ENCODE data around the gene FER.
"Not testable (repeated sequence)": the region's sequence is repeated elsewhere in the genome, so short reads cannot be mapped to it uniquely, and the experiment has no call there.

The FER gene

DNA sequence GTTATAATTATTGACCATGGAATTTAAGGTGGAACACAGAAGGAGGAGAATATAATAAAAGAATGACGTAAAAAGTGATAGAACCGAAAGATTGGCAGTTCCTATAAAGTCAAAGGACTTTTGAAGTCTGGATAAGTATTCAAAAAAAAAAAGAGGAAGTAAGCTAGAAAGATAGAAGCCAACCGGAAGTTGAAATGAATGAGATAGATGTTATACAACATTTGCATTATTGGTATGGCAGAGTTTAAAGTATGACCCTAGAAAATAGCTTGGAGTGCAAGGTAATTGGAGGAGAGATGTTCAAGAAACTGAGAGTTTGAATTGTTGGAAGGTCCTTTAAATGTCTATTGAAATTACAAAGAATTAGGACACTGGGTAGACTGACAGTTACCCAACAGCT is 293.6 kb downstream of the FER start:
- no peaks in the 10 kb centered on the region for H3K27me3 ChIP-seq (ENCODE audit: control insufficient read depth in 1 of 2, insufficient read depth in 1 of 2, low read length in 2 of 2)

DNA sequence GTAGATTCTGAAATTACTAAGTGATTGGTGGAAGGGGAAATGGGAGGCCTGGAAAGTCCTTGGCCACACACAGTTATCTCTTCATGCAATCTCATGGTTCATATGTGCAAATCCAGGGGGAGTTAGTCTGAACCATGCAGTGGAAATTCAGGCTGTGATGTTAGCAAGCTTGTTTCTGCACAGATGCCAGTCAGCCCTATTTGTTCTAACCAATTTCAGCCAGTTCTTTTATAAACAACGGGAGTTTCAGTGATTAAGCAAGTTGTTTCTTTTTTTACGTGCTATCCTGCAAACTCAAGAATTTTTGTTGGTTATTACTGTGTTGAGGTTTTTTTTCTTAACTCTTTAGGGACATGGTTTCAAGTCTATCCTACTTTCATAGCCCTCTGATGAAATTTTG is 298.0 kb downstream of the FER start:
- no peak overlapping the region for H2AK5ac ChIP-seq (ENCODE audit: low read length, severe bottlenecking)
- no peaks in the 10 kb centered on the region for H3K27me3 ChIP-seq (ENCODE audit: control insufficient read depth in 1 of 2, insufficient read depth in 1 of 2, low read length in 2 of 2)
- H3K9ac ChIP-seq (ENCODE audit: low read length): no peak overlapping the region
- no peak overlapping the region for H3K14ac ChIP-seq (ENCODE audit: low read length in 2 of 2)
- no peaks in the 10 kb centered on the region for H3K79me1 ChIP-seq (replicated peaks; ENCODE audit: low read length, poor library complexity, severe bottlenecking)
- H4K8ac ChIP-seq (ENCODE audit: low read length): no peak overlapping the region
- no peak overlapping the region for H4K91ac ChIP-seq (ENCODE audit: low read length)
- no peaks in the 10 kb centered on the region for H3K4me1 ChIP-seq (ENCODE audit: control insufficient read depth, insufficient read depth, low read depth, low read length)
- no peak overlapping the region for H3K4ac ChIP-seq (ENCODE audit: low read depth in 1 of 2, low read length in 2 of 2)
- WGBS: no CpG with 5 or more reads among the region's 2 CpGs
- no peak overlapping the region for H2BK120ac ChIP-seq (ENCODE audit: low read depth, low read length)
- no peak overlapping the region for H2AFZ ChIP-seq (ENCODE audit: low read depth, low read length)
- no peak overlapping the region for H3K27ac ChIP-seq (ENCODE audit: low read length, poor library complexity, severe bottlenecking)
- DNase-seq: peak; percentile 58
- no peak overlapping the region for H3K4me3 ChIP-seq (ENCODE audit: insufficient read depth in 1 of 2, low read depth in 1 of 2, low read length in 2 of 2)
- no peak overlapping the region for H2BK15ac ChIP-seq (ENCODE audit: low read depth, poor library complexity, severe bottlenecking)
- H2BK12ac ChIP-seq (ENCODE audit: low read length in 2 of 2): no peak overlapping the region
- H3K4me2 ChIP-seq (ENCODE audit: low read length, poor library complexity, severe bottlenecking): no peak overlapping the region
- H3K18ac ChIP-seq (ENCODE audit: low read depth in 1 of 2, low read length in 2 of 2): no peak overlapping the region
- H3K36me3 ChIP-seq (ENCODE audit: control insufficient read depth in 1 of 2, insufficient read depth in 2 of 2, low read depth in 1 of 2, low read length in 2 of 2): peaks cover 0 to 15% of the 10 kb centered on the region in 2 experiments
- no peak overlapping the region for H3K23ac ChIP-seq (ENCODE audit: low read length in 2 of 2)
- H3K9me3 ChIP-seq (ENCODE audit: control insufficient read depth, low read length): no peaks in the 10 kb centered on the region
- no peak overlapping the region for H2BK5ac ChIP-seq (ENCODE audit: low read depth, low read length, poor library complexity, severe bottlenecking)

More for the DNA sequence above, 293.6 kb downstream of the FER start:
- H3K79me1 ChIP-seq (replicated peaks; ENCODE audit: low read length, poor library complexity, severe bottlenecking): peaks cover 2% of the 10 kb centered on the region
- no peak overlapping the region for H3K4ac ChIP-seq (ENCODE audit: low read depth in 1 of 2, low read length in 2 of 2)
- H3K4me1 ChIP-seq (ENCODE audit: control insufficient read depth, insufficient read depth, low read depth, low read length): no peaks in the 10 kb centered on the region
- H2BK5ac ChIP-seq (ENCODE audit: low read depth, low read length, poor library complexity, severe bottlenecking): no peak overlapping the region
- H3K18ac ChIP-seq (ENCODE audit: low read depth in 1 of 2, low read length in 2 of 2): no peak overlapping the region
- 95% methylated on average over 3 of the region's 3 CpGs for WGBS
- H2AFZ ChIP-seq (ENCODE audit: low read depth, low read length): no peak overlapping the region
- H3K36me3 ChIP-seq (ENCODE audit: control insufficient read depth in 1 of 2, insufficient read depth in 2 of 2, low read depth in 1 of 2, low read length in 2 of 2): peaks cover 0 to 6% of the 10 kb centered on the region in 2 experiments
- no peak overlapping the region for H3K14ac ChIP-seq (ENCODE audit: low read length in 2 of 2)
- no peak overlapping the region for H4K91ac ChIP-seq (ENCODE audit: low read length)
- no peak overlapping the region for H3K4me3 ChIP-seq (ENCODE audit: insufficient read depth in 1 of 2, low read depth in 1 of 2, low read length in 2 of 2)
- no peak overlapping the region for H2AK5ac ChIP-seq (ENCODE audit: low read length, severe bottlenecking)
- no peak overlapping the region for H4K8ac ChIP-seq (ENCODE audit: low read length)
- no peak overlapping the region for H3K27ac ChIP-seq (ENCODE audit: low read length, poor library complexity, severe bottlenecking)
- no peak overlapping the region for H3K4me2 ChIP-seq (ENCODE audit: low read length, poor library complexity, severe bottlenecking)
- DNase-seq: no peak
- H3K9me3 ChIP-seq (ENCODE audit: control insufficient read depth, low read length): no peaks in the 10 kb centered on the region
- no peak overlapping the region for H2BK12ac ChIP-seq (ENCODE audit: low read length in 2 of 2)
- no peak overlapping the region for H2BK15ac ChIP-seq (ENCODE audit: low read depth, poor library complexity, severe bottlenecking)
- H3K23ac ChIP-seq (ENCODE audit: low read length in 2 of 2): no peak overlapping the region
- H2BK120ac ChIP-seq (ENCODE audit: low read depth, low read length): no peak overlapping the region
- no peak overlapping the region for H3K9ac ChIP-seq (ENCODE audit: low read length)

DNA sequence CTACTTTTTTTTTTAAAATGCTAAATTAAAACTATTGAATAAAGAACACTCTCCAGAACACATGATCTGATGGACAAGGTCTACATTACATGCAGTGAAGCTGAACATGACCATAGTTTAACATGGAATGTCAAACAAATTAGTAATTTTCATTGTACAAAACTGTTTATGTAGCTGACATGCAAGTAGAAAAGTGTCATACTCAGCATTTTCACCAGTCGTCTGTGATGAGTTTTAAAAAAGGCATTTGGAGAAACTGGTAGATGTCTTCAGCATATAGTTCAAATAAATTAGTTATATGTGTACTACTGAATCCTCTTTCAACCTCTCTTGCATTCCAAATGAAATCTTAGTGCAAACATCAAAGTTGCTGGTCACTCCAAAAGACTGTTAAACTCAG is 301.9 kb downstream of the FER start:
- Histone ChIP-seq H2AK5ac (ENCODE audit: low read length, severe bottlenecking) (no peak overlapping the region), H2BK120ac (ENCODE audit: low read depth, low read length) (no peak overlapping the region), H3K9ac (ENCODE audit: low read length) (no peak overlapping the region), H3K4me2 (ENCODE audit: low read length, poor library complexity, severe bottlenecking) (no peak overlapping the region), H3K4me3 (ENCODE audit: insufficient read depth in 1 of 2, low read depth in 1 of 2, low read length in 2 of 2) (no peak overlapping the region), H2BK15ac (ENCODE audit: low read depth, poor library complexity, severe bottlenecking) (no peak overlapping the region), H3K14ac (ENCODE audit: low read length in 2 of 2) (no peak overlapping the region), H4K91ac (ENCODE audit: low read length) (no peak overlapping the region), H4K8ac (ENCODE audit: low read length) (no peak overlapping the region), H3K23ac (ENCODE audit: low read length in 2 of 2) (no peak overlapping the region), H3K4me1 (ENCODE audit: control insufficient read depth, insufficient read depth, low read depth, low read length) (no peaks in the 10 kb centered on the region), H3K36me3 (ENCODE audit: control insufficient read depth in 1 of 2, insufficient read depth in 2 of 2, low read depth in 1 of 2, low read length in 2 of 2) (peaks cover 7 to 28% of the 10 kb centered on the region in 2 experiments), H3K4ac (ENCODE audit: low read depth in 1 of 2, low read length in 2 of 2) (no peak overlapping the region), H2AFZ (ENCODE audit: low read depth, low read length) (no peak overlapping the region), H3K79me1 (replicated peaks; ENCODE audit: low read length, poor library complexity, severe bottlenecking) (no peaks in the 10 kb centered on the region), H3K27ac (ENCODE audit: low read length, poor library complexity, severe bottlenecking) (no peak overlapping the region), H3K9me3 (ENCODE audit: control insufficient read depth, low read length) (peaks cover 2% of the 10 kb centered on the region), H3K18ac (ENCODE audit: low read depth in 1 of 2, low read length in 2 of 2) (no peak overlapping the region), H2BK12ac (ENCODE audit: low read length in 2 of 2) (no peak overlapping the region), H2BK5ac (ENCODE audit: low read depth, low read length, poor library complexity, severe bottlenecking) (no peak overlapping the region), H3K27me3 (ENCODE audit: control insufficient read depth in 1 of 2, insufficient read depth in 1 of 2, low read length in 2 of 2) (no peaks in the 10 kb centered on the region)
- WGBS: 43% methylated on average over 1 of the region's 1 CpG
- peak; percentile 27 for DNase-seq

DNA sequence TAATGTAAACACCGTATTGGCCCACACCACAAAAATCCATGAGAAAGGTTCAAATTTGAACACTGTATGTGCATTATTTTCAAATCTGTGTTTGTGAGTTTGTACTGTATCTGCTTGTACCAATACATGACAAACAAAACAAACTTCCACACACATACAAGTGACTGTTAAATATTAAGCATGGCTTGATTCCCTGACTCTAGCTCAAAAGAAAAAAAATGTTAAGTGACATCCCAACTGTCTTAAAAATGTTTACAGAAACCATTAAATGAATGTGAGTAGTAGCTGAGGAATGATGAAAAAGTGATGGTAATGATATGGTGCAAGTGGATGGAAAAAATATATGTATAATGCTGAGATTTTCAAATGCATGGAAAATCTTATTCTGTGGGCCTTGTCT is 302.6 kb downstream of the FER start:
- H2BK15ac ChIP-seq (ENCODE audit: low read depth, poor library complexity, severe bottlenecking): not testable (repeated sequence)

More for the DNA sequence above, 302.6 kb downstream of the FER start:
- not testable (repeated sequence) for H3K4me1 ChIP-seq (ENCODE audit: control insufficient read depth, insufficient read depth, low read depth, low read length); H3K27ac ChIP-seq (ENCODE audit: low read length, poor library complexity, severe bottlenecking); H3K9ac ChIP-seq (ENCODE audit: low read length); H3K23ac ChIP-seq (ENCODE audit: low read length in 2 of 2); H3K18ac ChIP-seq (ENCODE audit: low read depth in 1 of 2, low read length in 2 of 2); H3K9me3 ChIP-seq (ENCODE audit: control insufficient read depth, low read length); H4K8ac ChIP-seq (ENCODE audit: low read length); H3K27me3 ChIP-seq (ENCODE audit: control insufficient read depth in 1 of 2, insufficient read depth in 1 of 2, low read length in 2 of 2); H4K91ac ChIP-seq (ENCODE audit: low read length); H3K4me3 ChIP-seq (ENCODE audit: insufficient read depth in 1 of 2, low read depth in 1 of 2, low read length in 2 of 2); H2AFZ ChIP-seq (ENCODE audit: low read depth, low read length); H3K14ac ChIP-seq (ENCODE audit: low read length in 2 of 2); H2BK120ac ChIP-seq (ENCODE audit: low read depth, low read length); H3K79me1 ChIP-seq (replicated peaks; ENCODE audit: low read length, poor library complexity, severe bottlenecking); H3K4me2 ChIP-seq (ENCODE audit: low read length, poor library complexity, severe bottlenecking); H2AK5ac ChIP-seq (ENCODE audit: low read length, severe bottlenecking); H2BK12ac ChIP-seq (ENCODE audit: low read length in 2 of 2); H3K4ac ChIP-seq (ENCODE audit: low read depth in 1 of 2, low read length in 2 of 2); H2BK5ac ChIP-seq (ENCODE audit: low read depth, low read length, poor library complexity, severe bottlenecking)
- DNase-seq: peak; percentile 43
- H3K36me3 ChIP-seq (ENCODE audit: control insufficient read depth in 1 of 2, insufficient read depth in 2 of 2, low read depth in 1 of 2, low read length in 2 of 2): peaks cover 7 to 28% of the 10 kb centered on the region in 2 experiments
- WGBS: no CpG with 5 or more reads among the region's 1 CpG

All from mesenchymal stem cell (in vitro differentiated cells and primary cell).